RWPE2 (cell line): ENCODE data around the gene CLIC3.
A peak's percentile ranks its signal among the peaks of the same experiment; 100 is the strongest.

Source experiments
- ATAC-seq: fragments of 200-7000 bp; cut with Tn5 transposase; 3 replicates; pipeline ENCODE4 v1.9.1; 2021; ENCODE audit warnings: low read depth
- DNase-seq: peaks from one replicate; pipeline ENCODE4 v3.0.0-alpha.2; 2020; ENCODE audit warnings: low spot score
- H3K27ac ChIP-seq: fragments of 450-650 bp; 2 replicates; pipeline ENCODE4 v1.5.1; 2017; ENCODE audit warnings: mild to moderate bottlenecking; ENCODE audit not compliant: poor library complexity, severe bottlenecking
- H3K27me3 ChIP-seq: fragments of 250-450 bp; sonication (Bioruptor Pico); 2 replicates; pipeline ENCODE4 v1.5.1; 2021; ENCODE audit warnings: mild to moderate bottlenecking, moderate library complexity; ENCODE audit not compliant: insufficient read depth, poor library complexity, severe bottlenecking
- H3K36me3 ChIP-seq: fragments of 250-450 bp; sonication (Bioruptor Pico); 2 replicates; pipeline ENCODE4 v1.5.1; 2020; ENCODE audit warnings: low read depth, mild to moderate bottlenecking, moderate library complexity
- H3K4me1 ChIP-seq: fragments of 250-450 bp; sonication (Bioruptor Pico); 2 replicates; pipeline ENCODE4 v1.5.1; 2021; ENCODE audit warnings: mild to moderate bottlenecking, moderate library complexity; ENCODE audit not compliant: insufficient read depth, poor library complexity, severe bottlenecking
- H3K4me3 ChIP-seq: fragments of 250-450 bp; sonication (Bioruptor Pico); 2 replicates; pipeline ENCODE4 v1.5.1; 2021; ENCODE audit warnings: mild to moderate bottlenecking, moderate library complexity; ENCODE audit not compliant: severe bottlenecking
- H3K9me3 ChIP-seq: fragments of 250-450 bp; sonication (Bioruptor Pico); 2 replicates; pipeline ENCODE4 v1.5.1; 2021; ENCODE audit warnings: mild to moderate bottlenecking, moderate library complexity; ENCODE audit not compliant: severe bottlenecking
- CTCF ChIP-seq: fragments of 450-650 bp; IDR thresholded peaks from one replicate; pipeline ENCODE4 v1.5.1; 2017; ENCODE audit warnings: mild to moderate bottlenecking, moderate library complexity; ENCODE audit not compliant: poor library complexity, severe bottlenecking

The CLIC3 gene

GRCh38 chr9:136962701-136963248 lies 33.6 kb downstream of the CLIC3 start:
- ATAC-seq (no peak), DNase-seq (no peak)
- no peak for TF ChIP-seq CTCF
- Histone ChIP-seq H3K4me1 (no peaks in the 10 kb centered on the region), H3K4me3 (no peak overlapping the region), H3K27ac (no peak overlapping the region), H3K36me3 (no peaks in the 10 kb centered on the region), H3K27me3 (no peaks in the 10 kb centered on the region), H3K9me3 (no peaks in the 10 kb centered on the region)

- Histone ChIP-seq H3K4me1 (no peaks in the 10 kb centered on the region), H3K27me3 (no peaks in the 10 kb centered on the region), H3K27ac (no peak overlapping the region), H3K9me3 (no peaks in the 10 kb centered on the region), H3K36me3 (no peaks in the 10 kb centered on the region), H3K4me3 (no peak overlapping the region)
- DNase-seq, result no peak
- no peak for TF ChIP-seq CTCF
- no peak for ATAC-seq
Observed at GRCh38 chr9:136962163-136962562, 34.2 kb downstream of the CLIC3 start.

GRCh38 chr9:136961279-136962065 lies 34.9 kb downstream of the CLIC3 start:
- no peak overlapping the region for H3K4me3 ChIP-seq
- H3K36me3 ChIP-seq, result no peaks in the 10 kb centered on the region
- ATAC-seq (peak; percentile 17; the same call in 2 of the 3 replicates), DNase-seq (no peak)
- no peaks in the 10 kb centered on the region for H3K4me1 ChIP-seq
- no peaks in the 10 kb centered on the region for H3K9me3 ChIP-seq
- H3K27me3 ChIP-seq, result no peaks in the 10 kb centered on the region
- TF ChIP-seq CTCF, result no peak
- H3K27ac ChIP-seq, result no peak overlapping the region

- Histone ChIP-seq H3K27ac (no peak overlapping the region), H3K9me3 (no peaks in the 10 kb centered on the region), H3K36me3 (no peaks in the 10 kb centered on the region), H3K4me1 (no peaks in the 10 kb centered on the region), H3K4me3 (no peak overlapping the region), H3K27me3 (no peaks in the 10 kb centered on the region)
- ATAC-seq (no peak), DNase-seq (no peak)
- TF ChIP-seq CTCF, result no peak
Observed at GRCh38 chr9:136960938-136961275, 35.5 kb downstream of the CLIC3 start.
